Epithelial cell of esophagus (primary cell): Measurements from ENCODE around the gene CTSG.
"Not testable (repeated sequence)": the region's sequence is repeated elsewhere in the genome, so short reads cannot be mapped to it uniquely, and the experiment has no call there.

ENCODE experiments used
- DNase-seq: peaks from one replicate; pipeline ENCODE4 v3.0.0; 2010; ENCODE audit warnings: low read depth
- H3K4me3 ChIP-seq: 2 replicates; pipeline ENCODE4 v1.5.1; 2011; ENCODE audit warnings: mild to moderate bottlenecking, low read length, control low read depth
- CTCF ChIP-seq: IDR thresholded peaks from 2 replicates; pipeline ENCODE4 v1.5.1; 2011; ENCODE audit warnings: low read depth, mild to moderate bottlenecking, low read length, control low read depth, inconsistent platforms; ENCODE audit not compliant: insufficient read depth; ENCODE audit errors: missing control alignments

CTSG gene

GRCh38 chr14:24607081-24607480 is 31.0 kb upstream of the CTSG start:
- TF ChIP-seq CTCF, result no peak
- no peak overlapping the region for H3K4me3 ChIP-seq
- DNase-seq, result no peak

GRCh38 chr14:24606297-24606696 is 30.2 kb upstream of the CTSG start:
- no peak for TF ChIP-seq CTCF
- no peak for DNase-seq
- no peak overlapping the region for H3K4me3 ChIP-seq

GRCh38 chr14:24605435-24606190 is 29.6 kb upstream of the CTSG start:
- peak; percentile 46 for DNase-seq
- TF ChIP-seq CTCF, result peak; percentile 82
- no peak overlapping the region for H3K4me3 ChIP-seq

GRCh38 chr14:24597403-24597802 is 21.4 kb upstream of the CTSG start:
- H3K4me3 ChIP-seq, result no peak overlapping the region
- DNase-seq, result no peak
- no peak for TF ChIP-seq CTCF

- TF ChIP-seq CTCF, result no peak
- H3K4me3 ChIP-seq, result no peak overlapping the region
- DNase-seq, result peak; percentile 95
These were observed 19.2 kb upstream of the CTSG start for GRCh38 chr14:24595073-24595808.

- not testable (repeated sequence) for DNase-seq, H3K4me3 ChIP-seq
These were observed 15.0 kb upstream of the CTSG start for GRCh38 chr14:24591004-24591403.

- not testable (repeated sequence) for H3K4me3 ChIP-seq, DNase-seq
These were observed 8.4 kb upstream of the CTSG start for GRCh38 chr14:24584402-24584801.

GRCh38 chr14:24578558-24578957 is 2.5 kb upstream of the CTSG start:
- DNase-seq, result no peak
- no peak for TF ChIP-seq CTCF
- H3K4me3 ChIP-seq, result no peak overlapping the region
